Anterior cingulate cortex (tissue), 58 donors: ENCODE results near the gene HS2ST1.
"Not testable (repeated sequence)": the region's sequence is repeated elsewhere in the genome, so short reads cannot be mapped to it uniquely, and the experiment has no call there.

Experiments
- DNase-seq, 58 donors: peaks; one replicate each; lab custom pipeline; 2025; lab: John Stamatoyannopoulos, UW

HS2ST1 gene

GRCh38 chr1:87004857-87005256, 90.4 kb downstream of the HS2ST1 start:
- no peak for DNase-seq

- no peak for DNase-seq
Measured at GRCh38 chr1:87007323-87007722, 92.9 kb downstream of the HS2ST1 start.

GRCh38 chr1:87013385-87013784, 99.0 kb downstream of the HS2ST1 start:
- not testable (repeated sequence) for DNase-seq

- DNase-seq, result peak in 1 of 58 donors; percentile 3
Measured at GRCh38 chr1:87017998-87018672, 103.7 kb downstream of the HS2ST1 start.

- no peak for DNase-seq
Measured at GRCh38 chr1:87023326-87023725, 108.9 kb downstream of the HS2ST1 start.

- DNase-seq, result peak in 2 of 58 donors; percentile 1 to 7
Measured at GRCh38 chr1:87024936-87025540, 110.6 kb downstream of the HS2ST1 start.

- not testable (repeated sequence) for DNase-seq
Measured at GRCh38 chr1:87027561-87027960, 113.1 kb downstream of the HS2ST1 start.

GRCh38 chr1:87028576-87028975, 114.1 kb downstream of the HS2ST1 start:
- DNase-seq, result no peak

- DNase-seq, result no peak
Measured at GRCh38 chr1:87030740-87031690, 116.6 kb downstream of the HS2ST1 start.

- DNase-seq, result no peak
Measured at GRCh38 chr1:87034351-87034750, 119.9 kb downstream of the HS2ST1 start.

- no peak for DNase-seq
Measured at GRCh38 chr1:87039096-87039495, 124.7 kb downstream of the HS2ST1 start.

GRCh38 chr1:87042111-87042811, 127.8 kb downstream of the HS2ST1 start:
- DNase-seq, result no peak

GRCh38 chr1:87044424-87044823, 130.0 kb downstream of the HS2ST1 start:
- DNase-seq, result no peak

- no peak for DNase-seq
Measured at GRCh38 chr1:87044840-87045239, 130.4 kb downstream of the HS2ST1 start.

GRCh38 chr1:87045761-87046304, 131.4 kb downstream of the HS2ST1 start:
- no peak for DNase-seq

GRCh38 chr1:87046951-87047350, 132.5 kb downstream of the HS2ST1 start:
- DNase-seq, result no peak

- DNase-seq, result no peak
Measured at GRCh38 chr1:87048237-87048636, 133.8 kb downstream of the HS2ST1 start.

- DNase-seq, result no peak
Measured at GRCh38 chr1:87051965-87052364, 137.5 kb downstream of the HS2ST1 start.

- DNase-seq, result no peak
Measured at GRCh38 chr1:87052400-87052799, 138.0 kb downstream of the HS2ST1 start.

- DNase-seq, result no peak
Measured at GRCh38 chr1:87052961-87053360, 138.5 kb downstream of the HS2ST1 start.
